HEK293 (cell line): ENCODE data around the gene RAB7B.
A peak's percentile ranks its signal among the peaks of the same experiment; 100 is the strongest.

Experiments
- CTCF ChIA-PET: fragments of 350-600 bp; formaldehyde crosslinking; extraction: SDS; loops from one replicate; lab custom pipeline; 2021; ENCODE audit warnings: antibody characterized with exemption; lab: Yijun Ruan, JAX
- POLR2A ChIA-PET: fragments of 300-600 bp; formaldehyde crosslinking; extraction: SDS; loops from one replicate; lab custom pipeline; 2020; ENCODE audit warnings: antibody characterized with exemption, inconsistent platforms; lab: Yijun Ruan, JAX
- H3K27ac ChIP-seq: fragments of 200-500 bp; sonication (Bioruptor generic); 2 replicates; pipeline ENCODE4 v1.5.1; 2014; ENCODE audit warnings: low read depth, low read length, control low read depth, inconsistent platforms; ENCODE audit errors: extremely low read depth
- H3K36me3 ChIP-seq, 2 experiments: fragments of 200-500 bp in 1 of 2; sonication (Bioruptor generic) in 1 of 2; 1 replicate in 1 of 2; 2 replicates in 1 of 2; pipeline ENCODE4 v1.5.1; 2014 to 2017; ENCODE audit warnings: inconsistent platforms in 2 of 2, low read length in 2 of 2; ENCODE audit not compliant: control insufficient read depth in 2 of 2, insufficient read depth in 1 of 2
- H3K4me1 ChIP-seq: fragments of 200-500 bp; sonication (Bioruptor generic); 2 replicates; pipeline ENCODE4 v1.5.1; 2014; ENCODE audit warnings: mild to moderate bottlenecking, low read length, inconsistent platforms; ENCODE audit not compliant: control insufficient read depth, insufficient read depth
- H3K4me3 ChIP-seq: 2 replicates; pipeline ENCODE4 v1.5.1; 2011; ENCODE audit warnings: low read depth, mild to moderate bottlenecking, control low read depth, low read length, moderate library complexity
- H3K9me3 ChIP-seq: fragments of 200-500 bp; sonication (Bioruptor generic); 2 replicates; pipeline ENCODE4 v1.5.1; 2014; ENCODE audit warnings: low read depth, low read length, inconsistent platforms; ENCODE audit not compliant: control insufficient read depth, insufficient read depth
- GLIS2 ChIP-seq: fragments of 450-650 bp; formaldehyde crosslinking; IDR thresholded peaks from 2 replicates; pipeline ENCODE4 v1.5.1; 2016; ENCODE audit warnings: missing biosample characterization, missing genetic modification characterization
- HIC1 ChIP-seq: fragments of 450-650 bp; formaldehyde crosslinking; IDR thresholded peaks from 2 replicates; pipeline ENCODE4 v1.5.1; 2016; ENCODE audit warnings: missing biosample characterization, missing genetic modification characterization
- KLF10 ChIP-seq: fragments of 450-650 bp; IDR thresholded peaks from 2 replicates; pipeline ENCODE4 v1.5.1; 2018; ENCODE audit warnings: missing biosample characterization, mild to moderate bottlenecking, missing genetic modification characterization
- MZF1 ChIP-seq: fragments of 450-650 bp; formaldehyde crosslinking; IDR thresholded peaks from 2 replicates; pipeline ENCODE4 v1.5.1; 2017; ENCODE audit warnings: missing biosample characterization, missing genetic modification characterization, borderline replicate concordance
- REPIN1 ChIP-seq: fragments of 450-650 bp; formaldehyde crosslinking; IDR thresholded peaks from 2 replicates; pipeline ENCODE4 v1.5.1; 2017; ENCODE audit warnings: missing biosample characterization, missing genetic modification characterization, low read depth
- REST ChIP-seq: fragments of 450-650 bp; formaldehyde crosslinking; IDR thresholded peaks from 2 replicates; pipeline ENCODE4 v1.5.1; 2016; ENCODE audit warnings: missing biosample characterization, missing genetic modification characterization
- TRIM28 ChIP-seq: IDR thresholded peaks from 2 replicates; pipeline ENCODE4 v1.6.1; 2011; ENCODE audit warnings: low read length, control low read depth, borderline replicate concordance
- ZBTB17 ChIP-seq: fragments of 450-650 bp; formaldehyde crosslinking; IDR thresholded peaks from 2 replicates; pipeline ENCODE4 v1.5.1; 2016; ENCODE audit warnings: missing biosample characterization, missing genetic modification characterization
- ZBTB7A ChIP-seq: fragments of 450-650 bp; formaldehyde crosslinking; IDR thresholded peaks from 2 replicates; pipeline ENCODE4 v1.5.1; 2016; ENCODE audit warnings: low read depth, missing biosample characterization, missing genetic modification characterization
- ZFHX2 ChIP-seq: fragments of 450-650 bp; formaldehyde crosslinking; conservative IDR thresholded peaks from 2 replicates; pipeline ENCODE4 v1.5.1; 2016; ENCODE audit warnings: missing biosample characterization, missing genetic modification characterization
- ZNF211 ChIP-seq: fragments of 450-650 bp; formaldehyde crosslinking; IDR thresholded peaks from 2 replicates; pipeline ENCODE4 v1.5.1; 2016; ENCODE audit warnings: low read depth, missing biosample characterization, missing genetic modification characterization
- ZNF24 ChIP-seq: fragments of 450-650 bp; formaldehyde crosslinking; IDR thresholded peaks from 2 replicates; pipeline ENCODE4 v1.5.1; 2016; ENCODE audit warnings: missing biosample characterization, missing genetic modification characterization
- ZNF514 ChIP-seq: fragments of 450-650 bp; formaldehyde crosslinking; IDR thresholded peaks from 2 replicates; pipeline ENCODE4 v1.5.1; 2016; ENCODE audit warnings: missing biosample characterization, missing genetic modification characterization
- ZNF610 ChIP-seq: fragments of 450-650 bp; formaldehyde crosslinking; IDR thresholded peaks from 2 replicates; pipeline ENCODE4 v1.5.1; 2016; ENCODE audit warnings: missing biosample characterization, missing genetic modification characterization, borderline replicate concordance
- ZNF654 ChIP-seq: fragments of 450-650 bp; formaldehyde crosslinking; IDR thresholded peaks from 2 replicates; pipeline ENCODE4 v1.5.1; 2016; ENCODE audit warnings: low read depth, missing biosample characterization, missing genetic modification characterization
- TF ChIP-seq, protein P1 (sequence below): fragments of 450-650 bp; IDR thresholded peaks from 2 replicates; pipeline ENCODE4 v1.5.1; 2018; ENCODE audit warnings: missing biosample characterization, mild to moderate bottlenecking, missing genetic modification characterization

The RAB7B gene

DNA sequence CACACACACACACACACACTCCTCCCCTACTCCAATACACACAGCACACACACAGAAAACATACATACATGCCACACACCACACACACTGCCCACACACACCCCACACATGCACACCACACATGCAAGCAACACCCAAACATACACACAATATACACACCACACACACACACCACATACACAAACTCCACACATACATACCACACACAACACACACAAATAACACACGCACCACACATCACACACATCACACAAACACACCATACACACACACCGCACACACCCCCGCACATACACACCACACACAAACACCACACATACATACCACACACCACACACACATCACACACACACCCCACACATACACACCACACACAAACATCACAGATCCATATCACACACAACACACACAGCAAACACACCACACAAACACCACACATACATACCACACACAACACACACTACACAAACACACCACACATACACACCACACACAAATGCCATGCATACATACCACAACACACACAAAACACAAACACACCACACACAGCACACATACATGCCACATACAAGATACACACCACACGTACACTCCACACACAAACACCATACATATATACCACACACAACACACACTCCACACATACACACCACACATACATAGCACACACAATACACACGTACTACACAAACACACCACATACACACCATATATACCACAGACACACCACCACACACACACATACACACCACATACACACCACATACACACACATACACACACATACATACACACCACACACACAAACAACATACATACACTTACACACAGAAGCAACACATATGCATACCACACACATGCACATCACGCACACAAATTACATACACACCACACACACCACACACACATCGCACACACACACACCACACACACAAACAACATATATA is 932 bp upstream of the RAB7B start (continued):
- no peak for TF ChIP-seq KLF10 (tag by site-specific recombination)
- TF ChIP-seq, protein P1, sequence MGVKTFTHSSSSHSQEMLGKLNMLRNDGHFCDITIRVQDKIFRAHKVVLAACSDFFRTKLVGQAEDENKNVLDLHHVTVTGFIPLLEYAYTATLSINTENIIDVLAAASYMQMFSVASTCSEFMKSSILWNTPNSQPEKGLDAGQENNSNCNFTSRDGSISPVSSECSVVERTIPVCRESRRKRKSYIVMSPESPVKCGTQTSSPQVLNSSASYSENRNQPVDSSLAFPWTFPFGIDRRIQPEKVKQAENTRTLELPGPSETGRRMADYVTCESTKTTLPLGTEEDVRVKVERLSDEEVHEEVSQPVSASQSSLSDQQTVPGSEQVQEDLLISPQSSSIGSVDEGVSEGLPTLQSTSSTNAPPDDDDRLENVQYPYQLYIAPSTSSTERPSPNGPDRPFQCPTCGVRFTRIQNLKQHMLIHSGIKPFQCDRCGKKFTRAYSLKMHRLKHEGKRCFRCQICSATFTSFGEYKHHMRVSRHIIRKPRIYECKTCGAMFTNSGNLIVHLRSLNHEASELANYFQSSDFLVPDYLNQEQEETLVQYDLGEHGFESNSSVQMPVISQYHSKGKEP (tag by site-specific recombination): no peak
- peak; percentile 87 for TF ChIP-seq ZFHX2 (tag by site-specific recombination)

DNA sequence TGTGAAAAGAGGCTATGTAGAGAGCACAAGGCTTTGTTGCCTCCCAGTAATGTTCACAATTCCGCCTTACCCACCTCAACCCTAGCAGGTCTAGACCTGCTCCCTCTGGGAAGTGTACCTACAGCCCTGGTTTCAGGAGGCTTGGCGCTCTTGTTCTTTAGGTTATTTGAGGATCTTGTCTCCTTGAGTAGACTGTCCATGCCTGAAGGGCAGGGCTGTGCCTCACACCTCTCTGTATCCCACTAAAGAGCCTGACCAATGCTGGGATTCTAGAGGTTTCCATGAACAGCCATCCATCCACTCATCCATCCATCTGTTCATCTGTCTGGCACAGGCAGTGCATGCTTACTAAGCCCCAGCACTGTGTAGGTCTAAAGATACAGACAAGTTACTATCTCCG is 1.0 kb downstream of the RAB7B start:
- POLR2A ChIA-PET: no interaction called here
- no peaks in the 10 kb centered on the region for H3K4me1 ChIP-seq
- no peak overlapping the region for H3K27ac ChIP-seq
- no peaks in the 10 kb centered on the region for H3K9me3 ChIP-seq
- CTCF ChIA-PET: interaction anchor here (1.2 kb wide), 1 partner anchor 28 kb away, joined by 4 read pairs; no protein-coding TSS in a partner anchor
- TF ChIP-seq TRIM28 (no peak), HIC1 (tag by site-specific recombination) (no peak), MZF1 (tag by site-specific recombination) (no peak), REPIN1 (no peak), ZNF610 (tag by site-specific recombination) (no peak), ZNF654 (tag by site-specific recombination) (no peak), ZBTB17 (tag by site-specific recombination) (no peak), ZNF24 (tag by site-specific recombination) (no peak), GLIS2 (tag by site-specific recombination) (no peak), ZBTB7A (no peak), ZNF514 (tag by site-specific recombination) (no peak), ZNF211 (tag by site-specific recombination) (no peak), REST (no peak)
- no peak overlapping the region for H3K4me3 ChIP-seq
- H3K36me3 ChIP-seq: no peaks in the 10 kb centered on the region
